K562 (cell line): ENCODE measurements around the gene FRMD4B. TPM values are rescaled to one million over a fixed set of nuclear protein-coding genes. Genes with fewer than 3 reads are reported as not detected.

Experiments
- BHLHE40 ChIP-seq: IDR thresholded peaks from 2 replicates; pipeline ENCODE4 v1.6.1; 2011; ENCODE audit warnings: low read length, improper control_type of control experiment
- COPS2 ChIP-seq: fragments of 450-650 bp; conservative IDR thresholded peaks from 2 replicates; pipeline ENCODE4 v1.6.1; 2016; ENCODE audit warnings: mild to moderate bottlenecking, moderate library complexity
- DDX20 ChIP-seq: fragments of 450-650 bp; IDR thresholded peaks from 2 replicates; pipeline ENCODE4 v1.6.1; 2016; ENCODE audit warnings: missing genetic modification characterization, low read depth, mild to moderate bottlenecking, missing compliant biosample characterization, moderate library complexity
- ESRRB ChIP-seq: fragments of 250-450 bp; sonication (Bioruptor Pico); IDR thresholded peaks from 2 replicates; pipeline ENCODE4 v1.5.0; 2020; ENCODE audit warnings: mild to moderate bottlenecking, moderate library complexity, borderline replicate concordance
- ETV5 ChIP-seq: sonication (generic); formaldehyde crosslinking; IDR thresholded peaks from 2 replicates; pipeline ENCODE4 v1.4.0; 2020; ENCODE audit warnings: low read depth, mild to moderate bottlenecking, missing genetic modification reagents
- KAT7 ChIP-seq: sonication (generic); formaldehyde crosslinking; IDR thresholded peaks from 2 replicates; pipeline ENCODE4 v1.8.0; 2022; ENCODE audit warnings: missing genetic modification reagents, mild to moderate bottlenecking, borderline replicate concordance
- RNF219 ChIP-seq: fragments of 250-450 bp; sonication (Bioruptor Pico); IDR thresholded peaks from 2 replicates; pipeline ENCODE4 v1.5.0; 2022; ENCODE audit warnings: mild to moderate bottlenecking
- TCF7 ChIP-seq: sonication (generic); IDR thresholded peaks from 2 replicates; pipeline ENCODE4 v1.6.1; 2016; ENCODE audit warnings: antibody characterized with exemption, borderline replicate concordance
- TGIF2 ChIP-seq: sonication (generic); formaldehyde crosslinking; IDR thresholded peaks from 2 replicates; pipeline ENCODE4 v1.8.1; 2022; ENCODE audit warnings: mild to moderate bottlenecking, missing genetic modification reagents, moderate library complexity
- ZNF232 ChIP-seq: sonication (generic); formaldehyde crosslinking; IDR thresholded peaks from 2 replicates; pipeline ENCODE4 v1.8.0; 2022; ENCODE audit warnings: mild to moderate bottlenecking, missing genetic modification reagents
- ZNF592 ChIP-seq: fragments of 450-650 bp; IDR thresholded peaks from 2 replicates; pipeline ENCODE4 v1.6.1; 2017; ENCODE audit warnings: antibody characterized with exemption, mild to moderate bottlenecking
- polyA plus RNA-seq, 8 experiments: library from polyadenylated mRNA; depleted of rRNA in 4 of 8; stranded (reverse) in 5 of 8; unstranded in 3 of 8; fragments of >200 nt; fragmentation: Nextera tagmentation in 2 of 8; fragmentation: Illumina TruSeq in 1 of 8; extraction: Ambion mirVana in 2 of 8; extraction: Trizol in 1 of 8; gene quantifications; 2 replicates each; pipeline versions ENCODE4 v1.2.1 to v1.2.3, GENCODE V29; 2011 to 2014; ENCODE audit warnings: inconsistent platforms in 1 of 8, missing spikeins in 1 of 8
- total RNA-seq, 7 experiments: library from RNA; depleted of rRNA in 6 of 7; stranded (reverse); fragments of >200 nt in 6 of 7; fragmentation: Illumina TruSeq in 2 of 7; extraction: Trizol in 2 of 7; gene quantifications; 2 replicates each; pipeline versions ENCODE4 v1.2.1 to v1.2.3, GENCODE V29; 2011 to 2021; ENCODE audit warnings: low replicate concordance in 1 of 7

FRMD4B gene
- total and polyA plus RNA-seq, 9 of the 15 experiments (the other 6 are each of a cell fraction or from before 2014, with no cell fraction given) = 0.03 to 0.09 (median 0.04) TPM; not detected in 3

- TF ChIP-seq ETV5 (CRISPR knock-in tag) (no peak), RNF219 (CRISPR knock-in tag) (no peak), BHLHE40 (no peak), TGIF2 (no peak), COPS2 (no peak), ZNF592 (no peak), ESRRB (CRISPR knock-in tag) (no peak), KAT7 (CRISPR knock-in tag) (no peak), TCF7 (no peak), DDX20 (no peak), ZNF232 (CRISPR knock-in tag) (no peak)
Observed at GRCh38 chr3:69121950-69122349, 263.9 kb downstream of the FRMD4B start (continued).
